Gastroesophageal sphincter (tissue), 3 donors: ENCODE data around the gene B3GNT9.
A peak's percentile ranks its signal among the peaks of the same experiment; 100 is the strongest.

Experiments
- CTCF ChIP-seq, 4 experiments: fragments of 200-600 bp in 2 of 4; fragments of 450-650 bp in 2 of 4; sonication (generic) in 1 of 4; IDR thresholded peaks; one replicate each; pipeline ENCODE4 v1.5.1; 2017 to 2019; ENCODE audit warnings: antibody characterized with exemption in 4 of 4, mild to moderate bottlenecking in 2 of 4, moderate library complexity in 2 of 4
- EP300 ChIP-seq: sonication (generic); formaldehyde crosslinking; IDR thresholded peaks from one replicate; pipeline ENCODE4 v1.6.1; 2017; ENCODE audit warnings: antibody characterized with exemption, mild to moderate bottlenecking
- POLR2A ChIP-seq, 2 donors: fragments of 450-650 bp; IDR thresholded peaks; one replicate each; pipeline ENCODE4 v1.6.1; 2017; ENCODE audit warnings: antibody characterized with exemption in 2 of 2, mild to moderate bottlenecking in 2 of 2, moderate library complexity in 1 of 2

DNA sequence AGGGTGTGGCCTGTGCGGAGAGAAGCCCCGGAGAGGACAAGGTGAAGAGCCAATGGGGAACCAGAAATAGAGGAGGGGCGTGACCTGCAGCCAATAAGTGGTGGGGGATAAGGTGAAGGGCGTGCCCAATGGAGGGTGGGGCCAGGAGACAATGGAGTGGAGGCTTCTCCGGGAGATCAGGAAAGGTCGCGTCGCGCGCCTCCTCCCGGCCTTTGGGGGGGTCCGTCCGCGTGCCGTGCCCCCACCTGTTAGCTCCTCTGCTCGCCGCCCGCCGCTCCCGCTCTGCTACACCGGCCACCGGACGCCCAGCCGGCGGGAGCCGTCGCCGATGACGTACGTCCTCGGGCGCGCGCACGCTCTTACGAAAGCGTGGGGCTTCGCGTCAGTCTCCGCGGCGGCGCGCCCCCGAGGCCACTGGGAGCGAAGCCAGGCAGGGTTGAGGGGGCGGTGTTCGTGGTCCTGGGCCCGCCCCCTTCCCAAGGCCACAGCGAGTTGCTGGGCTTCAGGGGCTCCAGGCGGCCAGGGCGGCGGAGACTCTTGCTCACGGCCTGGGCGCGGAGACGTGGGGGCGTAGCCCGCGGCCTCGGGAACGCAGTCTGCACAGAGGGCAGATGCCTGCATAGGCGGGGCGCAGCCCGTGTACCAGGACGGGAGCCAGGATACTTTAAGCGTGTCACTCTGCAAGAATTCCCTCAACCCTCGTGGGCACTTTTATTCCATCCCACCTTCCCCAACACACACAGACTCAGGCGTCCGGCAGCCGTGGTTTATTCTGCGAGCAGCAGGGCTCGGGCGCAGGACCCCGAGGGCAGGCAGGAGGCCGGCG, 33.0 kb upstream of the B3GNT9 start, which contains the start of gene MATCAP1:
- TF ChIP-seq CTCF (IDR thresholded peaks at IDR 0.05): peak in 1 of 4 experiments; percentile 7
- TF ChIP-seq EP300: no peak
- peak; percentile 27 to 44 for TF ChIP-seq POLR2A (IDR thresholded peaks at IDR 0.05)
